ENCODE results near the gene CNNM2.
"Not testable (repeated sequence)": the region's sequence is repeated elsewhere in the genome, so short reads cannot be mapped to it uniquely, and the experiment has no call there.

The CNNM2 gene

GRCh38 chr10:102998399-102998907, 80.4 kb downstream of the CNNM2 start:
- no peak for DNase-seq
- no peak for TF ChIP-seq CTCF (IDR thresholded peaks at IDR 0.05)
- H3K27ac ChIP-seq: no peak overlapping the region
- H3K36me3 ChIP-seq: no peaks in the 10 kb centered on the region
- no peaks in the 10 kb centered on the region for H3K27me3 ChIP-seq
- H3K4me3 ChIP-seq: no peak overlapping the region
- intact Hi-C loops (cut with DNase I; ENCODE audit: low total_unique reads): no loop called here
- H3K4me1 ChIP-seq: peaks cover 0 to 32% (median 0%) of the 10 kb centered on the region in 4 donors
- no peaks in the 10 kb centered on the region for H3K9me3 ChIP-seq

DNA sequence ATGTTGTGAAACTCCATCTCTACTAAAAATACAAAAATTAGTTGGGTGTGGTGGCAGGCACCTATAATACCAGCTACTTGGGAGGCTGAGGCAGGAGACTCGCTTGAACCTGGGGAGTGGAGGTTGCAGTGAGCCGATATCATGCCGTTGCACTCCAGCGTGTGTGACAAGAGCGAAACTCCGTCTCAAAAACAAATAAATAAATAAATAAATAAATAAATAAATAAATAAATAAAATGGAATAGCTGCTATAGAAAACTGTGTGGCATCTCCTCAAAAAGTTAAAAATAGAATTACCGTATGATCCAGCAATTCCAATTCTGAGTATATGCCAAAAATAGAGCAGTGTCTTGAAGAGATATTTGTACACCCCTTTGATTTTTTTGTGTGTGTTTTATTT, 82.0 kb downstream of the CNNM2 start:
- H3K4me3 ChIP-seq; H3K27me3 ChIP-seq; H3K27ac ChIP-seq; DNase-seq; H3K36me3 ChIP-seq; H3K9me3 ChIP-seq; intact Hi-C loops (cut with DNase I; ENCODE audit: low total_unique reads): not testable (repeated sequence)
- peaks cover 0 to 32% (median 0%) of the 10 kb centered on the region in 4 donors for H3K4me1 ChIP-seq

- Histone ChIP-seq H3K27ac (no peak overlapping the region), H3K27me3 (no peaks in the 10 kb centered on the region), H3K36me3 (peaks cover 0 to 12% (median 0%) of the 10 kb centered on the region in 3 donors), H3K4me3 (no peak overlapping the region), H3K4me1 (peaks cover 0 to 12% (median 0%) of the 10 kb centered on the region in 4 donors), H3K9me3 (no peaks in the 10 kb centered on the region)
- no peak for TF ChIP-seq CTCF (IDR thresholded peaks at IDR 0.05)
- no peak for DNase-seq
- intact Hi-C loops (cut with DNase I; ENCODE audit: low total_unique reads): no loop called here
Measured at GRCh38 chr10:103007017-103007416, 88.9 kb downstream of the CNNM2 start.

GRCh38 chr10:103013416-103013815, 95.3 kb downstream of the CNNM2 start:
- intact Hi-C loops (cut with DNase I; ENCODE audit: low total_unique reads): no loop called here
- no peak overlapping the region for H3K27ac ChIP-seq

DNA sequence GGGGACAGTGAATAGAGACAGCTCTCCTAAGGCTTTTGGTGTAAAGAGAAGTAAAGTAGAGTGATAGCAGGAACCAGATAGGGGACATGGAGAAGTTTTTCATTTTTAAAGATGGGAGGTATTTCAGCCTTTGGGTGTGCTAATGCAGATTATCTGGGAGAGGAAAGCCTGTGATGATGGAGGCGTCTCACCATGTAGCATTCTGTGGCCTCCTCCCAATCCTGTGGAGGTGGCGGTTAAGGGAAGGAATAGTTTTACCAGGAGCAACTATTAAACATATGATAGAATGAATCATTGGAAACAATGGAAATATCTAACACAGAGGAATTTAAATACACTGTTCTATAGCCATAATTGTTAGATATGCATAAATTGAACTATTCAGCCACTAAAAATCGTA, 101.3 kb downstream of the CNNM2 start:
- H3K4me3 ChIP-seq: no peak overlapping the region
- H3K27me3 ChIP-seq: no peaks in the 10 kb centered on the region
- no peaks in the 10 kb centered on the region for H3K36me3 ChIP-seq
- peaks cover 0 to 41% (median 2%) of the 10 kb centered on the region in 4 donors for H3K4me1 ChIP-seq
- intact Hi-C loops (cut with DNase I; ENCODE audit: low total_unique reads): no loop called here
- DNase-seq: no peak
- H3K27ac ChIP-seq: no peak overlapping the region
- no peak for TF ChIP-seq CTCF (IDR thresholded peaks at IDR 0.05)
- no peaks in the 10 kb centered on the region for H3K9me3 ChIP-seq

More at GRCh38 chr10:103013416-103013815, 95.3 kb downstream of the CNNM2 start:
- no peak for TF ChIP-seq CTCF (IDR thresholded peaks at IDR 0.05)
- DNase-seq: no peak
- Histone ChIP-seq H3K4me3 (no peak overlapping the region), H3K36me3 (no peaks in the 10 kb centered on the region), H3K4me1 (peaks cover 0 to 30% (median 0%) of the 10 kb centered on the region in 4 donors), H3K27me3 (no peaks in the 10 kb centered on the region), H3K9me3 (no peaks in the 10 kb centered on the region)

DNA sequence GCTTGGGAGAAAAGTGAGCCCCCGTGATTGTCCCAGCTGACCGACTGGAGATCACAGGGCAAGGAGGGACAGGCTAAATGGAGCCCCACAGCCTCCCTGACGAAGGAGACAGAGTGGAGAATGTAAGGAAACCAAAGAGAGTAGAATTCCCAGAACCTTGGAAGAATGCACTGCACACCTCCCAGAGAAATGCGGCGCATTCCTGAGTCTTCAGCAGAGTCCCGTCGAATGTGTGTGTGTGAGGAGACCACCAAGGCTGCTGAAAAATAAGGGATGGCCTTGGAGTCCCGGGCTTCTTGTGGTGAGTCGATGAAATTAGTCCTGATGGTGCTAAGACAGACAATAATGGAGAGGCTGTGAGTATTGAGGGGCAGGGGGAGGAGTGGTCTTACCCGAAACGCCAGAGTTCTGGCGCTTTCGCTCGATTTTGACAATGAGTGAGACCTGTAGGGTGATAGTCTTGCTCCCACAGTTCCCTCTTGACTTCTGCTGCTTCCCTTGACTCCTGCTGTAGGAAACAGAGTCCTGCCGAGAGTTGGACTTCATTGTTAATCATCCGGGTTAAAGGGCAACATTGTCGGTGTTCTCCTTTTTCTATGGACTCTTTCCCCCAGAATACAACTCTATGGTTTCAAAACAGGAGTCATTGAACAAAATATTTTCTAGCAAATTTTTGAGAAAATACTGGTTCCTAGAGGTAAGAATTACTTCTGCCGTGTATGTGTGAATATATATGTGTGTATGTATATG, 103.2 kb downstream of the CNNM2 start:
- Histone ChIP-seq H3K36me3 (no peaks in the 10 kb centered on the region), H3K27ac (peak overlapping the region; percentile 64 to 71), H3K4me1 (peaks cover 0 to 30% (median 2%) of the 10 kb centered on the region in 4 donors), H3K9me3 (no peaks in the 10 kb centered on the region), H3K4me3 (no peak overlapping the region), H3K27me3 (no peaks in the 10 kb centered on the region)
- TF ChIP-seq CTCF (IDR thresholded peaks at IDR 0.05): no peak
- intact Hi-C loops (cut with DNase I; ENCODE audit: low total_unique reads): no loop called here
- DNase-seq: no peak
